ENCODE data around the gene IGLON5.

Gene IGLON5

GRCh38 chr19:51372021-51372648 lies 60.7 kb downstream of the IGLON5 start:
- in situ Hi-C loops (cut with HindIII; ENCODE audit: low pct_ligation_motif_present, low pct_unique_long_range_greater_than_20kb, low sequenced_read_pairs): no loop called here
- no peak for DNase-seq

- in situ Hi-C loops (cut with HindIII; ENCODE audit: low pct_ligation_motif_present, low pct_unique_long_range_greater_than_20kb, low sequenced_read_pairs): no loop called here
- no peak for DNase-seq
Observed at GRCh38 chr19:51372649-51373504, 61.4 kb downstream of the IGLON5 start, which contains the start of gene NKG7. Gene NKG7, minus strand, starts transcription at chr19:51372654. Its CDS starts 119 bp downstream, at chr19:51372535.

GRCh38 chr19:51375504-51376221 lies 64.2 kb downstream of the IGLON5 start:
- in situ Hi-C loops (cut with HindIII; ENCODE audit: low pct_ligation_motif_present, low pct_unique_long_range_greater_than_20kb, low sequenced_read_pairs): no loop called here
- no peak for DNase-seq

GRCh38 chr19:51377422-51377821 lies 66.0 kb downstream of the IGLON5 start:
- DNase-seq: no peak
- in situ Hi-C loops (cut with HindIII; ENCODE audit: low pct_ligation_motif_present, low pct_unique_long_range_greater_than_20kb, low sequenced_read_pairs): no loop called here

GRCh38 chr19:51380379-51380778 lies 68.9 kb downstream of the IGLON5 start:
- DNase-seq: no peak
- in situ Hi-C loops (cut with HindIII; ENCODE audit: low pct_ligation_motif_present, low pct_unique_long_range_greater_than_20kb, low sequenced_read_pairs): no loop called here

Measured in ACHN (cell line).